SK-N-SH treated with all-trans-retinoic acid at 6 μM for 48 hours (cell line): ENCODE measurements around the gene CHRND.

Experiments used
- ARNTL ChIP-seq: fragments of 450-650 bp; formaldehyde crosslinking; IDR thresholded peaks from 2 replicates; pipeline ENCODE4 v1.5.0; 2020; ENCODE audit warnings: low read depth, mild to moderate bottlenecking, moderate library complexity, borderline replicate concordance
- CREB5 ChIP-seq: fragments of 250-450 bp; sonication (Bioruptor Pico); IDR thresholded peaks from 2 replicates; pipeline ENCODE4 v1.5.1; 2020; ENCODE audit warnings: low read depth, mild to moderate bottlenecking, moderate library complexity
- GLIS3 ChIP-seq: fragments of 250-450 bp; sonication (Bioruptor Pico); IDR thresholded peaks from 2 replicates; pipeline ENCODE4 v1.5.0; 2020; ENCODE audit warnings: mild to moderate bottlenecking, moderate library complexity
- ISL1 ChIP-seq: fragments of 250-450 bp; sonication (Bioruptor Pico); IDR thresholded peaks from 2 replicates; pipeline ENCODE4 v2.1.2; 2022; ENCODE audit warnings: mild to moderate bottlenecking, moderate library complexity
- OSR1 ChIP-seq: fragments of 250-450 bp; sonication (Bioruptor Pico); IDR thresholded peaks from 2 replicates; pipeline ENCODE4 v1.8.0; 2022; ENCODE audit warnings: moderate library complexity, mild to moderate bottlenecking, inconsistent platforms
- POU6F1 ChIP-seq: fragments of 250-450 bp; sonication (Bioruptor Pico); IDR thresholded peaks from 2 replicates; pipeline ENCODE4 v1.8.0; 2021; ENCODE audit warnings: low read depth, mild to moderate bottlenecking, moderate library complexity, borderline replicate concordance
- RARB ChIP-seq: fragments of 250-450 bp; sonication (Bioruptor Pico); IDR thresholded peaks from 2 replicates; pipeline ENCODE4 v1.8.0; 2021; ENCODE audit warnings: mild to moderate bottlenecking, moderate library complexity
- TOX ChIP-seq: fragments of 250-450 bp; sonication (Bioruptor Pico); IDR thresholded peaks from 2 replicates; pipeline ENCODE4 v1.8.0; 2021; ENCODE audit warnings: mild to moderate bottlenecking, moderate library complexity, borderline replicate concordance
- TSHZ2 ChIP-seq: fragments of 250-450 bp; sonication (Bioruptor Pico); IDR thresholded peaks from 2 replicates; pipeline ENCODE4 v1.5.0; 2020; ENCODE audit warnings: mild to moderate bottlenecking, moderate library complexity
- ZC3H10 ChIP-seq: fragments of 250-450 bp; sonication (Bioruptor Pico); IDR thresholded peaks from 2 replicates; pipeline ENCODE4 v1.5.1; 2021; ENCODE audit warnings: mild to moderate bottlenecking, moderate library complexity
- ZFP3 ChIP-seq: fragments of 250-450 bp; sonication (Bioruptor Pico); IDR thresholded peaks from 2 replicates; pipeline ENCODE4 v1.5.0; 2020; ENCODE audit warnings: mild to moderate bottlenecking, moderate library complexity
- ZFP30 ChIP-seq: fragments of 450-650 bp; formaldehyde crosslinking; IDR thresholded peaks from 2 replicates; pipeline ENCODE4 v1.5.0; 2022; ENCODE audit warnings: mild to moderate bottlenecking, moderate library complexity
- ZNF565 ChIP-seq: fragments of 450-650 bp; formaldehyde crosslinking; conservative IDR thresholded peaks from 2 replicates; pipeline ENCODE4 v1.5.0; 2020; ENCODE audit warnings: low read depth, mild to moderate bottlenecking, moderate library complexity
- TF ChIP-seq, protein P1 (sequence below): fragments of 250-450 bp; sonication (Bioruptor Pico); IDR thresholded peaks from 2 replicates; pipeline ENCODE4 v1.8.0; 2020; ENCODE audit warnings: mild to moderate bottlenecking, moderate library complexity, borderline replicate concordance

DNA sequence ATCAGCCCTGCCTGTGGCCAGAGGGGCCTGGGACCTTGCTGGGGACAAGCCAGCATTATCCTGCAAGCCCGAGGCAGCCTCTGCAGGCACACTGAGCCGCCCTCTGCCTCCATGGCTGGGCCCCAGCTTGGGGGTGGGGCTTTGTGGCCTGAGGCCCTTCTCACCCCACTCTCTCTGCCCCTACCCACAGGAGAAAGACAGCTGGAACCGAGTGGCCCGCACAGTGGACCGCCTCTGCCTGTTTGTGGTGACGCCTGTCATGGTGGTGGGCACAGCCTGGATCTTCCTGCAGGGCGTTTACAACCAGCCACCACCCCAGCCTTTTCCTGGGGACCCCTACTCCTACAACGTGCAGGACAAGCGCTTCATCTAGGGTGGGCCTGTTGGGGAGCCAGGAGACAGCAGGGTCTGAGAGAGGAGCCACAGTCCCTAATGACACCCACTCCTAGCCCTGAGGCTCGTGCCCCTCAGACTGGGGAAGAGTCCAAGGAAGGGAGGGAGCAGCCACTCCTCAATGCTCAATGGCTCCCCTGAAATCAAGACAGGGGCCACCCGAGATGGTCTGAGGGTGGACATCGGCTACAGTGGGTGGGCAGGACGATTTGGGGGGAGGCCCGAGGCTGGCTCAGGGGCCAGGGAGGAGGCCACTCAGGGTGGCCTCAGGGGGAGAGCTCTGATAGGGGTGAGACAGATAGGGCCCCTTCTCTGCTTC lies 9.1 kb downstream of the CHRND start:
- TF ChIP-seq ZC3H10 (CRISPR knock-in tag) (no peak), TOX (CRISPR knock-in tag) (no peak), ZFP3 (no peak), ARNTL (CRISPR knock-in tag) (no peak), TSHZ2 (no peak), CREB5 (CRISPR knock-in tag) (no peak), GLIS3 (CRISPR knock-in tag) (no peak), ZNF565 (CRISPR knock-in tag) (no peak), ISL1 (CRISPR knock-in tag) (no peak), OSR1 (CRISPR knock-in tag) (no peak), POU6F1 (CRISPR knock-in tag) (no peak), ZFP30 (CRISPR knock-in tag) (no peak), RARB (CRISPR knock-in tag) (no peak)
- TF ChIP-seq, protein P1, sequence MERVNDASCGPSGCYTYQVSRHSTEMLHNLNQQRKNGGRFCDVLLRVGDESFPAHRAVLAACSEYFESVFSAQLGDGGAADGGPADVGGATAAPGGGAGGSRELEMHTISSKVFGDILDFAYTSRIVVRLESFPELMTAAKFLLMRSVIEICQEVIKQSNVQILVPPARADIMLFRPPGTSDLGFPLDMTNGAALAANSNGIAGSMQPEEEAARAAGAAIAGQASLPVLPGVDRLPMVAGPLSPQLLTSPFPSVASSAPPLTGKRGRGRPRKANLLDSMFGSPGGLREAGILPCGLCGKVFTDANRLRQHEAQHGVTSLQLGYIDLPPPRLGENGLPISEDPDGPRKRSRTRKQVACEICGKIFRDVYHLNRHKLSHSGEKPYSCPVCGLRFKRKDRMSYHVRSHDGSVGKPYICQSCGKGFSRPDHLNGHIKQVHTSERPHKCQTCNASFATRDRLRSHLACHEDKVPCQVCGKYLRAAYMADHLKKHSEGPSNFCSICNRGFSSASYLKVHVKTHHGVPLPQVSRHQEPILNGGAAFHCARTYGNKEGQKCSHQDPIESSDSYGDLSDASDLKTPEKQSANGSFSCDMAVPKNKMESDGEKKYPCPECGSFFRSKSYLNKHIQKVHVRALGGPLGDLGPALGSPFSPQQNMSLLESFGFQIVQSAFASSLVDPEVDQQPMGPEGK (CRISPR knock-in tag) = no peak
